ENCODE data around the gene SSUH2.

Gene SSUH2

DNA sequence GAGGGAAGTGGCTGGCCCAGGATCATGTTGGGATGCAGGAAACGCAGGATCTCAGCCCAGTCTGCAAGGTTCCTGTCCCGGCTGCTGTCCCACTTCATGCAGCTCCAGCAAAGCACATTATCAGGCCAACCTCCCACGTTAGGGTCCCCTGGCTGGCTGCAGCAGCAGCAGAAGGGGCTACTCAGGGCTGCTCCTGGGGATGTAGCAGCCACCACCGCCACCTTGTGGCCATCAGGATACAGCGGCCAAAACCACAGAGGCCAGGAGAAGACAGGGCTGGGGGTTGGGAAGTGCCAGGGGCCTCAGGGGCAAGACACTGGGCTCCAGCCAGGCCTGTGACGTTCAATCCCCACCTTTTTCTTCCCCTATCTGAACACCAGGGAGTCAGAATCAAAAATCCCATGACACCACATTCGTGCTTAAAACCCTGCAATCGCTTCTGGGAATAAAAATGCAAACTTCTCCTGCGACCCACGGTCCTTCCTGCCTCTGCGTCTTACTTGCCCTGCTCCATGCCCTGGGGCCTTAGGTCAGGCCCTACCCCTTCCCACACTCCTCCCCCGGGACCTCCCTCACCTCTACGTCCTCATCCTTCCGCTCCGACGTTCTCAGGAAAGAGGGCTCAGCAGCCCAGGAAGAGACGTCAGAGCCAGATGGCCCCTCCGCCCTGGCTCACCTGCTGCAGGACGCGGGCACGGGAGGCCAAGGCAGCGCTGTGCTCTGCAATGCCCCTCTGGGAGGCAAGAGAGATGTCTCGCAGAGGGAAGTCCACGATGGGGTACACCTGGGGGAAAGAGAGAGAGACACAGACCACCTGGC lies 21.5 kb downstream of the SSUH2 start:
- H3K4me3 ChIP-seq: peak overlapping the region in 3 of 7 experiments; percentile 3 to 20 (median 14)

DNA sequence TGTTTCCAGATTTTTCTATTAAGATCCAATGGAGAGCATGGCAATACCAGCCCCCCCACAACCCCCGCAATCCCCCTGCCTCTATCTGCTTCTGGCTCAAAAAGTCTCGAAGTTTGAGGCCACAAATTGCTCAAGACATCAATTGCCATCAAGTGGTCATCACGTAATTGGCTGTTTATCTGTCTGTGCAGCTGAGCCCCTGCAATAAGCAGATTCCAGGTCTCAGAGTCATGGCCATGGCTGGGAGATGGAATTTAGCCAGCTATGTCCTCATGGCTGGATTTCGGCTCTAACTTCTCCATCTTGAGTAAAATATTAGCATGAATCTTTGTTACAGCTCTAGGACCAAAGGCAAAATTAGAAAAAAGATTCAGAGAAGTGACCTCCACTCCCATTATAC lies 22.7 kb downstream of the SSUH2 start:
- Histone ChIP-seq H3K27ac (peak overlapping the region in 3 of 21 experiments; percentile 15 to 61 (median 29)), H3K4me3 (no peak overlapping the region)

More for the DNA sequence above, 21.5 kb downstream of the SSUH2 start:
- H3K27ac ChIP-seq: peak overlapping the region in 2 of 21 experiments; percentile 48 to 61

DNA sequence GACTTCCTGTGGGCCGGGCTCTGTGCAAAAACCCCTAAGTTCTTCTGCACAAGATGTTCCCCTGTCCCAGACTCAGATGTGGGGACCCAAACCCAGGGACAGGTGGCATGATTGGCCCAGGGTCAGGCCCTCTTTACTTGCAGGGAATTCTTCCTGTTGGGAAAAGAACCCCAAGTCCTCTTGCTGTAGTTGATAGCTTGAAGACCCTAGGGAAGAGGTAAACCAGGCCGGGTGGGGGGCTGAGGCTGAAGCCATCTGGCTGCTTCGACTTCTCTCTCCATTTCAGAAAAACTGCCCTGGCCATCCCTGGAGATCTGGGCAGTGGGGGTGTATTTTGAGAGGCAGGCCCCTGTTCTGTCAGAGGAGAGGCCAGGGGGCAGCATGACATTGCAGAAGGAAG lies 23.5 kb downstream of the SSUH2 start:
- H3K27ac ChIP-seq: no peak overlapping the region
- no peak overlapping the region for H3K4me3 ChIP-seq

DNA sequence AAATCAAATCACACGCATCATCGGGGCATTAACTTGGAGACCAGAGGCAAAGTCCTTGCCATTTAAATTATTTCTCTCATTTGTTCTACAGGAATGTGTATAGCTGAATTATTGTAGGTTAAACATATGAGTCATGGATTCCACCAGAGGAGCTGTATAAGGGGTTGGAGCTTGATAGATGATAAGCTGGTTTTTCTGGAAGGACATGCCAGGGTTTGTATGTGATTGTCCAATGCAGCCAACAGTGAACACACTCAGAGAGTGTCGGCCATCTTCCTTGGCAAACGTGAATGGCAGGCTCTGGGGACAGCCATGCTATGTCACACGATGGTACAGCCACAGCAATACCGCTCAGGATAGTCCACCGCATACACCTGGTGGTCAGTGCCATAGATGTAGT lies 25.1 kb downstream of the SSUH2 start:
- Histone ChIP-seq H3K4me3 (no peak overlapping the region), H3K27ac (peak overlapping the region in 3 of 21 experiments; percentile 37 to 66 (median 42))

DNA sequence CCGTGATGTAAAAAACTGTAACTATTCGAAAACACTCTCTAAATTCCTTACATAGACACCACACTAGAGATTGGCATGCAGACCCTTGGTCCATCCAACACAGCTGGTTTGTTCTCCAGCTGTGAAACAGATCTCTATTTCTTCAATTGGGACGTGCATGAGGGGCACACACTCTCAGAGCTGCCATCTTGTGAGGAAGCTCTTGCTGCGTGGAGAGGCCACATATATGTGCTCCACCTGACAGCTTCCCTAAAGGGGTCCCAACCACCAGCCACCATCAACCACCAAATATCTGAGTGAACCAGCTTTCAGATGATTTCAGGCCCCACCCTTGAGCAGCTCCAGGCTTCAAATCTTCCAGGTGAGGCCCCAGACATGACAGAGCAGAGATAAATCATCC lies 25.6 kb downstream of the SSUH2 start:
- peak overlapping the region in 1 of 21 experiments; percentile 42 for H3K27ac ChIP-seq

DNA sequence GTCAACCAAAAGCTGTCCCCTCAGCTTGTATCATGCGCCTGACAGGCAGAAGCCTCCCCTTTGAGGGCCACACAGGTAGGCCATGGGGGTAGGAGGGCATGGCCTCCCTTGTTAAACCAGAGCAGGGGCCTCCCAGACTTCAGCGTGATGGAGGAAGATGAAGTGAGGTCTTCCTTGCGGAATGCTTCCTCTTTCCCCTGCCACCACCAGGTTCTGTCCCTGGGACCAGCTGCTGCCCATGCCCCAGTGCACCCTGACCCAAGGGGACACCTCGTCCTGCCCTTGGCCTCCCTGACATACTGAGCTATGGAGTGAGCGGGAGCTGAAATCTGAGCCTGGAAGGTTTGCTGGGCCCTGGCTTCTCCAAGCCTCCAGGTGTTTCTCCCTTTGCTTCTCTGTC lies 26.7 kb downstream of the SSUH2 start:
- Histone ChIP-seq H3K4me3 (no peak overlapping the region), H3K27ac (no peak overlapping the region)

More for the DNA sequence above, 25.6 kb downstream of the SSUH2 start:
- no peak overlapping the region for H3K4me3 ChIP-seq

DNA sequence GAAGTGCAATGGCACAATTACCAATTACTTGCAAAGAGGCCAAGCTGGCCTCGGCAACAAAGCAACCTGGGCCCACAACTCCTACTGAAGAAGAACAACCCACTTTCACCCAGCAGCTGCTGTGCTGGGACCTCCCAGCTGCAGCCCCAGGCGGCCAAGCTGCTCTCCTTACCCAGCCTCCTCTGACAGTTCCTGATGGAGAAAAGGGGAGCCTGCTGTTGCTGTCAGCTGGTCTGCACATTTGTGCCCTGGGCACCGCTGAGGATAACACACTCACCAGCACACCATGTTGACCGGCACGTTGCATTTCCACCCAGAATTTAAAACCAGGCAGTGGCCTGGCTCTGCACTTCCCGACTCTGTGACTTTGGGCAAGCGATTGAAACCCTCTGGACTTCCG lies 33.6 kb downstream of the SSUH2 start:
- H3K27ac ChIP-seq: peak overlapping the region in 1 of 21 experiments; percentile 17
- H3K4me3 ChIP-seq: peak overlapping the region in 2 of 7 experiments; percentile 10 to 17

DNA sequence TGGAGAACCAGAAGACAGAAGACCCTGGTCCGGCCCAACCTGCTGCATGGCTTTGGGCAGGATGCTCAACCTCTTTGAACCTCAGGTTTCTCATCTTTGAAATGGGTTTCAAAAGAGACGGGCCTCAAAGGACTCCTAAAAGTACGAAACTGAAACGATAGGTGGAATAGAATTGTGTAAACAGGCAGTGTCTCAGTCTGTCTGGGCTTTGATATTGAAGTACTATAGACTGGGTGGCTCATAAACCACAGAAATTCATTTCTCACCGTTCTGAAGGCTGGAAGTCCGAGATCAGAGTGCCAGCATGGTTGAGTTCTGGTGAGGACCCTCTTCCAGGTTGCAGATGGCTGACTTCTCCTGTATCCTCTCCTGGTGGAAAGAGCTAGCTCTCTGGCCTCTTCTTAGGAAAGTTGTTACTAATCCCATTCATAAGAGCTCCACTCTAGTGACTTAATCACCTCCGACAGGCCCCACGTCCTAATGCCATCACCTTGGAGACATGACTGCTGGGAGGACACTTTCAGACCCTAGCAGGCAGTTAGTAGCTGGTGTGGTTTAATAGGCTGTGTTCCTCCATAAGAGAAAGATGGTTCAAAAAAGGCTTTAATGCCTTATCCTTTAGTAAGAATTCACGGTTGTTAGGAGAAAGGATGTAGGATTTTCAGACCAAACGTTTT lies 35.7 kb downstream of the SSUH2 start:
- Histone ChIP-seq H3K4me3 (no peak overlapping the region), H3K27ac (no peak overlapping the region)

DNA sequence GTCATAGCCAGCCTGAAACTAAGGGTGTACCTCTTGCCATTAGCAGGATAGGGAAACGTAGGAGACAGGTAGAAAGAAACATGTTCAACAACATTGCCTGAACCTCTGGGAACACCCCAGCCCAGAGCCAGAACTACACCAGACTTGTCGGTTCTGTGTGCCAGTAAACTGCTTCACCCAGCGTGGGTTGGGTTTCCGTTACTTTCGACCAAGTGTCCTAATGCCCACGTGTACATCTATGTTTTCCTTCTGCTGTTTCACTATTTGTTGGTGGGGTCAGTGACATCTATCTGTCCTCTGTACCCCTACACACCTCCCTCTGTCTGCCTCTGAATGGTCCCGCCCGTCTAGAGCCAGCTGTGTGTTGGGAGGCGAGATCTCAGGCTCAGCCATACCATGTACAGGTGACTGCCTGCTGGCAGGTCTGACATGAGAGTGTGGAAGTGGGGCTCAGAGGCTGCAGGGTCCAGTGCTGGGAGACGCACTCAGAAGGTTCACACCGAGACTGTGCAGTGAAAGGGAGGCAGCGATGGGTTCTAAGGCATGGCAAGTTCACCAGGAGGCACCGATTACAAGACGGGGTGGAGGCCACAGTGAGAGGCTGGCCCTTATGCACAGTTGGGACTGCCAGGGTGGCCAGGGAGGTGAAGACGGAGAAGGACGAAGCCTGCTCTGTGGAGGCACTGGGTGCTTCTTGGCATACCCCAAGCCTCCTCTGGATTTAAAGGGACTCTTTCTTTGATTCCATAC lies 36.4 kb downstream of the SSUH2 start:
- Histone ChIP-seq H3K4me3 (no peak overlapping the region), H3K27ac (no peak overlapping the region)

DNA sequence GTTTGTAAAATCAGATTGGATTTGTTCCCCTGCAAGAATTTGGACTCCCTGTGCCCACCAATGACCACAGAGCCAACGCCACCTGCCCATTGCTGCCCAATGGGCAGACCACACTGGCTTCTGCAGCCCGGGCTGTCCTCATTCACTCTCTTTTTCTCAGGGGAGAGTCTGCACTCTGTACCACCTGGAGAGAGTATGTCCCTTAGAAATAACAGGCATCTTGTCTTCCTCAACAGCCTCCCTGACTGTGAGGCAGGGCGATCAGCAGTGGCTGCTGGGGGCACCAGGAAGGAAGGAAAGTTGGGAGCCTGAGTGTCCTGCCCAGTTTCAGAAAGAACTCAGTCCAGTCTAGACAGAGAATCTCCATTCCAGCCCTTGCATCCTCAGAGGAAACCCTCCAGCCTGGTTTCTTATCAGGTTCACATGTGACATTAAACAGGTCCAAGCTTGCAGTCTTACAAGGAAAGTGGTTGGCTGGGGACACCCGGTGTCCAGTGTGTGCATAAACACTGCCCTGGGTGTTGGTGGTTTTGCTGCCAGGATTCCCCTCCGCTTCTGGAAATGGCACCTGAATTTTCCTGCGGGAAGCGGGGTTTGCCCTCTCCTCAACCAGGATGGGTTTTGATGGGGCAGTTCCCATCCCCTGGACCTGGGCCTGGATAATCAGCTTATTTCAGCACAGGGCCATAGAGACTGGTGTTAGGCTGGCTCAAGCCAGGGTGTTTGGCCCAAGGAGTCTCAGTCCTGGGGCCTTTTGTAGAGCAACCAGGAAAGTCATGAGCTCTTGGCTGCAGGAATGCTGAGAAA lies 37.2 kb downstream of the SSUH2 start:
- Histone ChIP-seq H3K4me3 (no peak overlapping the region), H3K27ac (peak overlapping the region in 1 of 21 experiments; percentile 20)

DNA sequence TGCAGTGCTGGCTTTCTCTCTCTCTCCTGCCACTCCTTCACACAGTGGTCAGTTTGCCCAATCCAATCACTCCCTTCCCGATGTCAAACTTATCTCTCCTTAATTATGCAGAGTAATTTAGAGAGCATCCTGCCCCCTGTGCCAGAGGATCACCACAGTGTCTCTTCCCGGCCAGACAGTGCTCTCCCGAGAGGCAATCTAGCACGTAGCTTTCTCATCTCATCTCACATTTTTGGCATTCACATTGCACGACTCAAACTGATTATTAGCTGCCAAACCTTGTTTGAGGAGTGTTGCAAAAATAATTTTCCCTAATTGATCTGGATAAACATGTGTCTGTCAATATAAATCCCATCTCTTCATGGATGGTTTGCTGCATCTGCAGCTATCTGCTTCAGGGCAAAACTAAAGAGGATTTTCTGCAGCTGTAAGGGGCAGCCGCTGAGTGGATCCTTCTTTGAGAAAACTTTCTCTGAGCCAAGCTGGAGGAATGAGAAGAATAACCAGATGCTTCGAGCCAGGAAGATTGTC lies 37.8 kb downstream of the SSUH2 start:
- H3K4me3 ChIP-seq: no peak overlapping the region

DNA sequence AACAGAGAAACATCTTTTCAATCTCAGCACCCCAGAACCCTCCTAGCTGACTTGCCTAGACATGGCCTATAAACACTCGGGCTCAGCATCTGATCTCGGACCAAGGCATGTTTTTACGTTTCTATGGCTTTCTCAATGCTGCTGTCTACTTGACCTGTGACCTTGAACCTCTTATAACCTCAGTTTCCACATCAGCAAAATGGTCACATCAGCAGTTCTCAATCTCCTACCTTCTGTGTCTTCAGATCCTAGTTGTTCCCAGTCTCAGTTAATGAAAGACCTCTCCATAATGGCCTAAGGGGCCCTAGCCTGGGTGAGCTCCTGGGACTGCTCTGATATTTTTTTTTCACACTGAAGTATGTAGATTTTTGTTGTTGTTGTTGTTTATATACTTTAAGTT lies 39.6 kb downstream of the SSUH2 start:
- Histone ChIP-seq H3K4me3 (no peak overlapping the region), H3K27ac (no peak overlapping the region)

More for the DNA sequence above, 37.8 kb downstream of the SSUH2 start:
- no peak overlapping the region for H3K27ac ChIP-seq

DNA sequence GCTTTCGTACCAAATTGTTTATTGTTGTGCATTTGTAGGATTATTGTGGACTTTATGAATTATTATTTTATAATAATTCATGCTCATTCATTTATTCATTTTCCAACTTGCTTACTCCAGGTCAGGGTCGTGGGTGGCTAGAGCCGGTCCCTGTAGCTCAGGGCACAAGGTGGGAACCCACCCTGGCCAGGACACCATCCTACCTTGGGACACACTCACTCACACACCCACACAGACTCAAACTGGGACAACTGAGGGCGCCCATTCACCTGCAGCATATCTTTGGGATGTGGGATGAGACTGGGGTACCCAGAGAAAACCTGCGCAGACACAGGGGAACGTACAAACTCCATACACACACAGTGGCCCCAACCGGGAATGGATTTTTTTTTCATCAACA lies 40.6 kb downstream of the SSUH2 start:
- Histone ChIP-seq H3K27ac (no peak overlapping the region), H3K4me3 (no peak overlapping the region)

DNA sequence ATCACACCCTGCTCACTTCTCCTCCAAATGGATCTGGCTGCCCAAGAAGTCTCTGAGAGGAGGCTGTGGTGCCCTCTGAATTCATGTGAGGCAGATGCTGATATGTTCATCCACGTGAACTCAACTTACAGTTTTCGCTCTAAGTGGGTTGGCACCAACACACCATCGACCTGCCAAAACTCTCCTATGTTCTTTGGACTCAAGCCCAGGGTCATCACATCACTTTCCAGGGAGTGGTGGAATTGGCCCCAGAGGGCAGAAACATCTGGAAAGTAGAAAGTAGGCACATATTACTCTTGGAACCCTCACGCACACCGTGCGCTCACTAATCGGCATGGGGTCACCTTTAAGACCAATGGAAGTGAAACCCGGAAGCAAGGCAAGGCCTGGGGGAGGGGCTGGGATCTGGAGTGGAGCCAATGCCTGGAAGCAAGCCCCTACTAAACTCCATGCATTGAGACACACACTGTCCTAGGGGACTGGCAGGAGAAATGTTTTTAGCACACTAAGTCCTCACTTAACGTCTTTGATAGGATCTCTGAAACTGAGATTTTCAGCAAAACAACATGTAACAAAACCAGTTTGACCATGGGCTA lies 41.4 kb downstream of the SSUH2 start:
- H3K27ac ChIP-seq: no peak overlapping the region

DNA sequence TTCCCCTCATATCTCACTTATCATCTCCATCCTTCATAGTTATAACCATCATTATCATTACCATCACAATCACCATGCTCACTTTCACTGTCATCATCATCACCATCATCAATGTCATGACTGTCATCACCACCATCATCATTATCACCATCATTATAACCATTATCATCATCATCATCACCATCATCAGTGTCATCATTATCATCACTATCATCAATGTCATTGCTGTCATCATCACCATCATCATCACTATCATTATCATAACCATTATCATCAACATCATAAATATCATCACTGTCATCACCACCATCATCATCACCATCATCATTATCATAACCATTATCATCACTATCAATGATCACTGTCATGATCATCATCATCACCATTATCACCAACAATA lies 44.1 kb downstream of the SSUH2 start:
- Histone ChIP-seq H3K27ac (no peak overlapping the region), H3K4me3 (no peak overlapping the region)

More for the DNA sequence above, 41.4 kb downstream of the SSUH2 start:
- H3K4me3 ChIP-seq: no peak overlapping the region

DNA sequence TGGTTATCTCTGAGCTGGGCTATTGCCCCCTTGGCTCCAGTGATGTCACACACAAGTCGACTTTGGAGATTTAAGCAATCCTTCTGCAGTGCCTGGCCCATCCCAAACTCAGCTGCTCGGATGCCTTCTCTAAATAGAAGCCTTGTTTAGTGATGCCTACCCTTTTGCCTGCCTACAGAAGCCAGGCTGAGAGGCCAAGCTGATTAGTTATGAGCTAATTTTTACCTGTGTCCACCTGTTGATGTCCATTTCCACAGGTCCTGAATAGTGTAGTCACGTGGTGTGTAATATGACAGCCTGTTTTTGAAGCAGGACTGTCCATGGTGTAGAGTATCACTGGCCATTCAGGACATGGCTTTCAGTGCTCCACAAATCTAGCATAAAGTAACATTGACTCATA lies 45.5 kb downstream of the SSUH2 start:
- Histone ChIP-seq H3K27ac (no peak overlapping the region), H3K4me3 (no peak overlapping the region)

DNA sequence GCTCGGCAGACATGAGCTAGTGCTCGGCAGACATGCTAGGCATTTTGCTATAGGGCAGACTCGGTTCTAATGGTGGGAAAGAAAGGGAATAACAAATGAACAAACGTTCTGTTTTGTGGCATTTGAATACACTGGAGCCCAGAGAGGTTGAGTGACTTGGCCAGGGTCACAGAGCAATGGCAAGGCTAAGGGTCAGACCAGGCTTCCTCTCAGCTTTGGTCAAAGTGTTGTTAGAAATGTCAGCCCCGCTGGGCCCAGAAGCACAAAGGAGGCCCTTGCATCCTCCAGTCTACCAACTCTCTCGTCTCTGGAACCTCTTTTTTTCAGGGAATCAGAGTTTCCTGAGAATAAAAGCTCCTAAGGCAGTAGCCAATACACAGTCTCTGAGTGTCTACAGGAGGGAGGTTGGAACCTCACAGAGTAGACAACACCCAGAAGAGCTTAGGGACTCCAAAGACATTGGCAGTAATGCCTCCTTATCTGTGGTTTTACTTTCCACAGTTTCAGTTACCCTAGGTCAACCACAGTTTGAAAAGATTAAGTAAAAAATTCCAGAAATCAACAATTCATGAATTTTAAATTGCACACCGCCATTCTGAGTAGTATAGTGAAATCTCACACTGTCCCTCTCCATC lies 47.3 kb downstream of the SSUH2 start:
- H3K4me3 ChIP-seq: no peak overlapping the region
- no peak overlapping the region for H3K27ac ChIP-seq
